ENCODE measurements around the gene TENM4.

The TENM4 gene

GRCh38 chr11:78810559-78811009, 630.2 kb downstream of the TENM4 start:
- in situ Hi-C loops (cut with MboI; ENCODE audit: low pct_unique_long_range_greater_than_20kb, low sequenced_read_pairs, unreplicated experiment) = no loop called here
- DNase-seq (ENCODE audit: low spot score) = no peak
- no peak for TF ChIP-seq CTCF (IDR thresholded peaks at IDR 0.05; ENCODE audit: extremely low read depth, insufficient read depth, missing control alignments)

- in situ Hi-C loops (cut with MboI; ENCODE audit: low pct_unique_long_range_greater_than_20kb, low sequenced_read_pairs, unreplicated experiment) = no loop called here
- TF ChIP-seq CTCF (IDR thresholded peaks at IDR 0.05; ENCODE audit: extremely low read depth, insufficient read depth, missing control alignments) = no peak
- DNase-seq (ENCODE audit: low spot score) = no peak
Observed at GRCh38 chr11:78809931-78810541, 630.8 kb downstream of the TENM4 start.

- in situ Hi-C loops (cut with MboI; ENCODE audit: low pct_unique_long_range_greater_than_20kb, low sequenced_read_pairs, unreplicated experiment) = no loop called here
- no peak for TF ChIP-seq CTCF (IDR thresholded peaks at IDR 0.05; ENCODE audit: extremely low read depth, insufficient read depth, missing control alignments)
- no peak for DNase-seq (ENCODE audit: low spot score)
Observed at GRCh38 chr11:78808923-78809322, 631.9 kb downstream of the TENM4 start.

GRCh38 chr11:78807351-78807750, 633.5 kb downstream of the TENM4 start:
- TF ChIP-seq CTCF (IDR thresholded peaks at IDR 0.05; ENCODE audit: extremely low read depth, insufficient read depth, missing control alignments) = no peak
- no peak for DNase-seq (ENCODE audit: low spot score)
- in situ Hi-C loops (cut with MboI; ENCODE audit: low pct_unique_long_range_greater_than_20kb, low sequenced_read_pairs, unreplicated experiment) = no loop called here

GRCh38 chr11:78806214-78807004, 634.4 kb downstream of the TENM4 start:
- TF ChIP-seq CTCF (IDR thresholded peaks at IDR 0.05; ENCODE audit: extremely low read depth, insufficient read depth, missing control alignments) = no peak
- in situ Hi-C loops (cut with MboI; ENCODE audit: low pct_unique_long_range_greater_than_20kb, low sequenced_read_pairs, unreplicated experiment) = no loop called here
- no peak for DNase-seq (ENCODE audit: low spot score)

- TF ChIP-seq CTCF (IDR thresholded peaks at IDR 0.05; ENCODE audit: extremely low read depth, insufficient read depth, missing control alignments) = no peak
- no peak for DNase-seq (ENCODE audit: low spot score)
- in situ Hi-C loops (cut with MboI; ENCODE audit: low pct_unique_long_range_greater_than_20kb, low sequenced_read_pairs, unreplicated experiment) = no loop called here
Observed at GRCh38 chr11:78804991-78805390, 635.8 kb downstream of the TENM4 start.
